ENCODE measurements around the gene SERPINB1. TPM values are rescaled to one million over a fixed set of nuclear protein-coding genes. Genes with fewer than 3 reads are reported as not detected.

Gene SERPINB1
- total and polyA plus RNA-seq, 9 of the 15 experiments (the other 6 are each of a cell fraction or from before 2014, with no cell fraction given): 33.9 to 108 (median 63.8) TPM

DNA sequence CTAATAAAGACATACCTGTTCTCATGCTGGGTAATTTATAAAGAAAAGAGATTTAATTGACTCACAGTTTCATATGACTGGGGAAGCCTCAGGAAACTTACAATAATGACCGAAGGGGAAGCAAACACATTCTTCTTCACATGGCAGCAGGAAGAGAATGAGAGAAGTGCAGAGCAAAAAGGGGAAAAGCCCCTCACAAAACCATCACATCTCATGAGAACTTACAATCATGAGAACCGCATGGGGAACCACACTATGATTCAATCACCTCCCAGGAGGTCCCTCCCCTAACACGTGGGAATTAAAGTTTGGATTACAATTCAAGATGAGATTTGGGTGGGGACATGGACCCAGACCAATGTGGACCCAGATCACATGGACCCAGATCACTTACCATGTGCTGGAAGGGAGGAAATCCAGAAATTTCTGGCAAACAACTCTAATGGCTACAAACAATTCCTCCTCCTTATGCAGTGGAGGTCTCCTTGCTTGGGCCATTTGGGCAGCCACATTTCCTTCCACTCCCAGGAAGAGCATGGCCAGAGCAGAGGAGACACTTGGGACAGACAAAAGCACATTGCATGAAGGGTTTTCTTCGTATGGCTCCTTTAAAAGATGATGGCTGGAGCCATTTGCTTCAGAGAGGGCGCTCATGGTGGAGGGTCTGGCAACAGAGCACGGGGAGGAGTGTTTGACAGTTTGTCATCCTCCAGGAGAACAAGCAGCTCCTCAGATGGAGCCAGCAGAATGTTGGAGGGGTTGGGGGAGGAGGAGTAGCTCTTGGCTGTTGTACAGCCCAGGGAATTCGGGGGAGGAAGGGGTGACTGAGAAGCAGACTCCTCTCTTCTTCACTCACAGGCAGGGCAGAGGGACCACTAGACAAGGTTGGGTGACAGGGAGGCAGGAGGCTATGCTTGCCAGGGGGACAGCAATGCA is 31.0 kb upstream of the SERPINB1 start (continued):
- TF ChIP-seq MGA (IDR thresholded peaks at IDR 0.05): peak; percentile 57
- no peak for TF ChIP-seq IRF9 (tag; IDR thresholded peaks at IDR 0.05)
